K562 (cell line): ENCODE results near the gene EPHB3. TPM values are rescaled to one million over a fixed set of nuclear protein-coding genes. Genes with fewer than 3 reads are reported as not detected.

Experiments
- CCAR2 ChIP-seq: fragments of 200-400 bp; formaldehyde crosslinking; IDR thresholded peaks from 2 replicates; pipeline ENCODE4 v1.6.1; 2017; ENCODE audit warnings: mild to moderate bottlenecking, low read depth, low read length
- CTCFL ChIP-seq: IDR thresholded peaks from 2 replicates; pipeline ENCODE4 v1.6.1; 2011; ENCODE audit warnings: borderline replicate concordance, low read depth, mild to moderate bottlenecking, moderate library complexity, low read length; ENCODE audit not compliant: insufficient read depth, poor library complexity, severe bottlenecking
- DEAF1 ChIP-seq: fragments of 450-650 bp; formaldehyde crosslinking; IDR thresholded peaks from 2 replicates; pipeline ENCODE4 v1.4.0; 2020; ENCODE audit warnings: mild to moderate bottlenecking, moderate library complexity
- ID3 ChIP-seq, 2 experiments: fragments of 250-450 bp in 1 of 2; fragments of 450-650 bp in 1 of 2; sonication (Bioruptor Pico) in 1 of 2; IDR thresholded peaks; 2 replicates each; pipeline versions ENCODE4 v1.6.1 to v1.8.0; 2016 to 2021; ENCODE audit warnings: mild to moderate bottlenecking in 2 of 2, moderate library complexity in 2 of 2, missing compliant biosample characterization in 1 of 2, missing genetic modification characterization in 1 of 2
- MEIS2 ChIP-seq: fragments of 450-650 bp; IDR thresholded peaks from 2 replicates; pipeline ENCODE4 v1.6.1; 2014; ENCODE audit warnings: mild to moderate bottlenecking; ENCODE audit not compliant: partially characterized antibody
- MIER1 ChIP-seq: fragments of 450-650 bp; IDR thresholded peaks from 2 replicates; pipeline ENCODE4 v1.6.1; 2016; ENCODE audit warnings: antibody characterized with exemption, mild to moderate bottlenecking, low read depth
- NR2C2 ChIP-seq, 2 experiments: fragments of 200-800 bp in 1 of 2; sonication (Bioruptor generic) in 1 of 2; sonication (generic) in 1 of 2; formaldehyde crosslinking in 1 of 2; IDR thresholded peaks; 2 replicates each; pipeline versions ENCODE4 v1.6.1 to v1.8.0; 2016 to 2022; ENCODE audit warnings: mild to moderate bottlenecking in 1 of 2, missing compliant biosample characterization in 1 of 2, missing genetic modification characterization in 1 of 2, missing genetic modification reagents in 1 of 2
- NRF1 ChIP-seq, 2 experiments: fragments of 450-650 bp; IDR thresholded peaks in 1 of 2; conservative IDR thresholded peaks in 1 of 2; 2 replicates each; pipeline ENCODE4 v1.6.1; 2014; ENCODE audit warnings: mild to moderate bottlenecking in 2 of 2
- PCBP1 ChIP-seq: fragments of 200-400 bp; formaldehyde crosslinking; IDR thresholded peaks from 2 replicates; pipeline ENCODE4 v1.6.1; 2018; ENCODE audit warnings: mild to moderate bottlenecking, low read depth, low read length; ENCODE audit not compliant: poor library complexity, severe bottlenecking
- SIN3A ChIP-seq, 2 experiments: fragments of 150-350 bp in 1 of 2; IDR thresholded peaks; 2 replicates each; pipeline ENCODE4 v1.6.1; 2011 to 2016; ENCODE audit warnings: borderline replicate concordance in 2 of 2, low read depth in 2 of 2, low read length in 2 of 2, mild to moderate bottlenecking in 2 of 2, moderate library complexity in 2 of 2; ENCODE audit not compliant: control insufficient read depth in 1 of 2
- SMC3 ChIP-seq: conservative IDR thresholded peaks from 2 replicates; pipeline ENCODE4 v1.6.1; 2011; ENCODE audit warnings: low read depth, low read length, improper control_type of control experiment; ENCODE audit not compliant: insufficient read depth
- SP1 ChIP-seq: sonication (generic); formaldehyde crosslinking; IDR thresholded peaks from 2 replicates; pipeline ENCODE4 v1.8.1; 2022; ENCODE audit warnings: mild to moderate bottlenecking, missing genetic modification reagents
- YY1 ChIP-seq, 3 experiments: IDR thresholded peaks; 2 replicates each; pipeline ENCODE4 v1.6.1; 2011; ENCODE audit warnings: low read length in 2 of 3, mild to moderate bottlenecking in 2 of 3, moderate library complexity in 2 of 3, borderline replicate concordance in 1 of 3, control low read depth in 1 of 3, low read depth in 1 of 3; ENCODE audit not compliant: insufficient read depth in 3 of 3, insufficient replicate concordance in 2 of 3, control insufficient read depth in 1 of 3, insufficient read length in 1 of 3; ENCODE audit errors: extremely low read depth in 1 of 3
- polyA plus RNA-seq, 8 experiments: library from polyadenylated mRNA; depleted of rRNA in 4 of 8; stranded (reverse) in 5 of 8; unstranded in 3 of 8; fragments of >200 nt; fragmentation: Nextera tagmentation in 2 of 8; fragmentation: Illumina TruSeq in 1 of 8; extraction: Ambion mirVana in 2 of 8; extraction: Trizol in 1 of 8; gene quantifications; 2 replicates each; pipeline versions ENCODE4 v1.2.1 to v1.2.3, GENCODE V29; 2011 to 2014; ENCODE audit warnings: inconsistent platforms in 1 of 8, missing spikeins in 1 of 8
- total RNA-seq, 7 experiments: library from RNA; depleted of rRNA in 6 of 7; stranded (reverse); fragments of >200 nt in 6 of 7; fragmentation: Illumina TruSeq in 2 of 7; extraction: Trizol in 2 of 7; gene quantifications; 2 replicates each; pipeline versions ENCODE4 v1.2.1 to v1.2.3, GENCODE V29; 2011 to 2021; ENCODE audit warnings: low replicate concordance in 1 of 7
- TF ChIP-seq, protein P1 (sequence below): fragments of 450-650 bp; IDR thresholded peaks from 2 replicates; pipeline ENCODE4 v1.6.1; 2018; ENCODE audit warnings: mild to moderate bottlenecking, low read depth; ENCODE audit not compliant: partially characterized antibody
- TF ChIP-seq, protein P2 (sequence below): fragments of 450-650 bp; IDR thresholded peaks from 2 replicates; pipeline ENCODE4 v1.6.1; 2016

Gene EPHB3
- total and polyA plus RNA-seq, 9 of the 15 experiments (the other 6 are each of a cell fraction or from before 2014, with no cell fraction given), result not detected

DNA sequence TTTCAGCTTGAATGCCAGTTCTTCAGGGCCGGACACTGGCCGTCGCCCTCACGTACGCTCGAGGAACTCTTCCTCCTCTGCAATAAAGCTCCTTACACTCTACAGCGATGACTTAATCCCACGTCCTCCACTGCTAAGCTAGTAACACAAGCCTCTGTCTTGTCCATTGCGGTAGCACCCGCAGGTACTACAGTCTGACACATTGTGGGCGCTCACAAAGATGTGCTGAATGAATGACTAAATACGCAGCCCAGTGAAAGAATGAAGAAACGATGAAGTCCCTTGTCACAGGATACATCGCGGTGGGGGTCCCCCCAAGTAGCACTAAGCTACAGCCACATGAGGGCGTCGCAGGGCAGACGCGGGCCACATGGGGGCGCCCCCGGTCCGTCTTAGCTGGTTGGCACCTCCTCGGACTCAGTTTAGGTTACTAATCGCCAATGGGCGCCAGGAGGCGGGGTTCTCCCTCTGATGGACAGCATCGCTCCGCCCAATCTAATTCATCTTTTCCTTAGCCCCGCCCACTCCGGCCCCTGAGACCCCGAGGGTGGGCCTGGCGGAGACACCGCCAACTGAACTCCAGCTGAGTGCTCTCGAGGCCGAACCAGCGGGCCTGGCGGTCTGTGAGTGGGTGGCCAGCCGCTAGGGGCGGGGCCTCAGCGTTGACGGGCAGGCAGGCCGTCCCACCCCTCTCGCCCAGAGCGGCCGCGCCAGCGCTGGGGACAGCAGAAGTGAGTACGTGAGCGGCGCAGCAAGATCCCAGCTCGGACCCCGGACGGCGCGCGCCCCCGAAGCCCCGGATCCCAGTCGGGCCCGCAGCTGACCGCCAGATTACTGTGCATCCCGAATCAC, at the start of gene EPHB3 (continued):
- peak in 1 of 3 experiments; percentile 44 for TF ChIP-seq YY1 (IDR thresholded peaks at IDR 0.05; ENCODE audit: borderline replicate concordance in 1 of 3, control insufficient read depth in 1 of 3, extremely low read depth in 1 of 3, insufficient read depth in 3 of 3, insufficient read length in 1 of 3, insufficient replicate concordance in 2 of 3, low read depth in 1 of 3, low read length in 2 of 3)
- TF ChIP-seq CTCFL, result peak; percentile 85
- peak; percentile 95 for TF ChIP-seq DEAF1 (CRISPR knock-in tag)
- TF ChIP-seq, protein P1, sequence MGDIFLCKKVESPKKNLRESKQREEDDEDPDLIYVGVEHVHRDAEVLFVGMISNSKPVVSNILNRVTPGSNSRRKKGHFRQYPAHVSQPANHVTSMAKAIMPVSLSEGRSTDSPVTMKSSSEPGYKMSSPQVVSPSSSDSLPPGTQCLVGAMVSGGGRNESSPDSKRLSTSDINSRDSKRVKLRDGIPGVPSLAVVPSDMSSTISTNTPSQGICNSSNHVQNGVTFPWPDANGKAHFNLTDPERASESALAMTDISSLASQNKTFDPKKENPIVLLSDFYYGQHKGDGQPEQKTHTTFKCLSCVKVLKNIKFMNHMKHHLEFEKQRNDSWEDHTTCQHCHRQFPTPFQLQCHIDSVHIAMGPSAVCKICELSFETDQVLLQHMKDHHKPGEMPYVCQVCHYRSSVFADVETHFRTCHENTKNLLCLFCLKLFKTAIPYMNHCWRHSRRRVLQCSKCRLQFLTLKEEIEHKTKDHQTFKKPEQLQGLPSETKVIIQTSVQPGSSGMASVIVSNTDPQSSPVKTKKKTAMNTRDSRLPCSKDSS, result no peak
- no peak for TF ChIP-seq NR2C2 (CRISPR knock-in tag; IDR thresholded peaks at IDR 0.05)
- TF ChIP-seq NR2C2 (tag; IDR thresholded peaks at IDR 0.05), result no peak
- peak; percentile 98 for TF ChIP-seq SMC3
- no peak for TF ChIP-seq MIER1
- peak; percentile 43 for TF ChIP-seq PCBP1
- no peak for TF ChIP-seq CCAR2
- TF ChIP-seq, protein P2, sequence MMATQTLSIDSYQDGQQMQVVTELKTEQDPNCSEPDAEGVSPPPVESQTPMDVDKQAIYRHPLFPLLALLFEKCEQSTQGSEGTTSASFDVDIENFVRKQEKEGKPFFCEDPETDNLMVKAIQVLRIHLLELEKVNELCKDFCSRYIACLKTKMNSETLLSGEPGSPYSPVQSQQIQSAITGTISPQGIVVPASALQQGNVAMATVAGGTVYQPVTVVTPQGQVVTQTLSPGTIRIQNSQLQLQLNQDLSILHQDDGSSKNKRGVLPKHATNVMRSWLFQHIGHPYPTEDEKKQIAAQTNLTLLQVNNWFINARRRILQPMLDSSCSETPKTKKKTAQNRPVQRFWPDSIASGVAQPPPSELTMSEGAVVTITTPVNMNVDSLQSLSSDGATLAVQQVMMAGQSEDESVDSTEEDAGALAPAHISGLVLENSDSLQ, result peak; percentile 97
- peak; percentile 13 for TF ChIP-seq MEIS2
- peak; percentile 22 to 35; a peak in 1 of 4 replicates for TF ChIP-seq NRF1 (conservative IDR thresholded peaks at IDR 0.05 in 1 of 2, IDR thresholded peaks at IDR 0.05 in 1 of 2)
- no peak for TF ChIP-seq ID3 (CRISPR knock-in tag; IDR thresholded peaks at IDR 0.05)
- 0 out of 2 replicates have a peak, but pooled peaks have one; percentile 36 for TF ChIP-seq ID3 (tag; IDR thresholded peaks at IDR 0.05)
- TF ChIP-seq SIN3A (IDR thresholded peaks at IDR 0.05; ENCODE audit: borderline replicate concordance in 2 of 2, control insufficient read depth in 1 of 2, low read depth in 2 of 2, low read length in 2 of 2), result no peak
- peak; percentile 76 for TF ChIP-seq SP1
